Activated B cell treated with CpG ODN at 0.5 μM for 24 hours (primary cell): ENCODE data around the gene KCNK17. TPM values are rescaled to one million over a fixed set of nuclear protein-coding genes. Genes with fewer than 3 reads are reported as not detected.
"Not testable (repeated sequence)": the region's sequence is repeated elsewhere in the genome, so short reads cannot be mapped to it uniquely, and the experiment has no call there.

Source experiments
- ATAC-seq: fragments of 200-7000 bp; cut with Tn5 transposase; one replicate; pipeline ENCODE4 v1.10.0; 2021; ENCODE audit warnings: low read depth, mild to moderate bottlenecking, moderate library complexity
- CTCF ChIA-PET: fragments of 350-600 bp; sonication (Branson Sonifier 250); formaldehyde crosslinking; loops from one replicate; lab custom pipeline; 2021; ENCODE audit warnings: antibody characterized with exemption; lab: Charles Lee
- POLR2A ChIA-PET: fragments of 350-600 bp; sonication (Branson Sonifier 250); formaldehyde crosslinking; loops from one replicate; lab custom pipeline; 2021; ENCODE audit warnings: antibody characterized with exemption; lab: Charles Lee
- DNase-seq: peaks from one replicate; pipeline ENCODE4 v3.0.0; 2022
- H3K27ac Mint-ChIP-seq: one replicate; pipeline ENCODE4 v1.8.0; 2020; ENCODE audit warnings: mixed read lengths
- H3K27me3 Mint-ChIP-seq: one replicate; pipeline ENCODE4 v1.8.0; 2021; ENCODE audit warnings: mixed read lengths
- H3K36me3 Mint-ChIP-seq: one replicate; pipeline ENCODE4 v1.8.0; 2021; ENCODE audit warnings: low read depth, mixed read lengths
- H3K4me1 Mint-ChIP-seq: one replicate; pipeline ENCODE4 v1.8.0; 2021; ENCODE audit warnings: mixed read lengths
- H3K4me3 Mint-ChIP-seq: one replicate; pipeline ENCODE4 v1.8.0; 2020; ENCODE audit warnings: mild to moderate bottlenecking, mixed read lengths
- H3K9me3 Mint-ChIP-seq: one replicate; pipeline ENCODE4 v1.8.0; 2020; ENCODE audit warnings: mixed read lengths
- intact Hi-C: fragments of 100-400 bp; cut with micrococcal nuclease; formaldehyde crosslinking; loops from one replicate; pipeline ENCODE4 v1.15.1; 2024
- total RNA-seq: library from RNA; stranded (reverse); gene quantifications from 2 replicates; pipeline ENCODE4 v1.2.3, GENCODE V29; 2022
- TF ChIP-seq, protein P1 (sequence below): fragments of 200-600 bp; IDR thresholded peaks from one replicate; pipeline ENCODE4 v1.8.0; 2022; ENCODE audit warnings: antibody characterized with exemption, mild to moderate bottlenecking

The KCNK17 gene
- total RNA-seq, 1 donor from 2014 or later = not detected

DNA sequence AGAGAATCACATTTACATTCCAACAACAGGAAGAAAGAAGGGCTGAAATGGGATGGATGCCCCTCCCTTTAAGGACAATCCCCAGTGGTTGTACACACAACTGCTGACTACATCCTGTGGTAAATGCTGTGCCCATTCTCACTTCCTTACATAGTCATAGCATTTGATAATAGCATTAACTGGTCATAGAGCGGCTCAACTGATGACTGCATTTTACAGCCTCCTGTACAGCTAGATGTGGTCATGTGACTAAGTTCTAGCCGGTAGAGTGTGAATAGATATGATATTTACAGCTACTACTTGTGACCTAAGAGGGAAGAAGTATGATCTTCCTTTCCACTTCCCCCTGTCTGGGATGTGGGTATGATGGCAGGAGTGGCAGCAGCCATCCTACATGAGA, 24.7 kb downstream of the KCNK17 start:
- Mint-ChIP-seq H3K36me3 (no peaks in the 10 kb centered on the region), H3K9me3 (peaks cover 3% of the 10 kb centered on the region), H3K27me3 (peaks cover 14% of the 10 kb centered on the region), H3K4me3 (no peak overlapping the region), H3K27ac (no peak overlapping the region), H3K4me1 (no peaks in the 10 kb centered on the region)
- ChIA-PET CTCF (no interaction called here), POLR2A (no interaction called here)
- intact Hi-C loops = no loop called here
- ATAC-seq (no peak), DNase-seq (no peak)
- TF ChIP-seq, protein P1, sequence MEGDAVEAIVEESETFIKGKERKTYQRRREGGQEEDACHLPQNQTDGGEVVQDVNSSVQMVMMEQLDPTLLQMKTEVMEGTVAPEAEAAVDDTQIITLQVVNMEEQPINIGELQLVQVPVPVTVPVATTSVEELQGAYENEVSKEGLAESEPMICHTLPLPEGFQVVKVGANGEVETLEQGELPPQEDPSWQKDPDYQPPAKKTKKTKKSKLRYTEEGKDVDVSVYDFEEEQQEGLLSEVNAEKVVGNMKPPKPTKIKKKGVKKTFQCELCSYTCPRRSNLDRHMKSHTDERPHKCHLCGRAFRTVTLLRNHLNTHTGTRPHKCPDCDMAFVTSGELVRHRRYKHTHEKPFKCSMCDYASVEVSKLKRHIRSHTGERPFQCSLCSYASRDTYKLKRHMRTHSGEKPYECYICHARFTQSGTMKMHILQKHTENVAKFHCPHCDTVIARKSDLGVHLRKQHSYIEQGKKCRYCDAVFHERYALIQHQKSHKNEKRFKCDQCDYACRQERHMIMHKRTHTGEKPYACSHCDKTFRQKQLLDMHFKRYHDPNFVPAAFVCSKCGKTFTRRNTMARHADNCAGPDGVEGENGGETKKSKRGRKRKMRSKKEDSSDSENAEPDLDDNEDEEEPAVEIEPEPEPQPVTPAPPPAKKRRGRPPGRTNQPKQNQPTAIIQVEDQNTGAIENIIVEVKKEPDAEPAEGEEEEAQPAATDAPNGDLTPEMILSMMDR = no peak

DNA sequence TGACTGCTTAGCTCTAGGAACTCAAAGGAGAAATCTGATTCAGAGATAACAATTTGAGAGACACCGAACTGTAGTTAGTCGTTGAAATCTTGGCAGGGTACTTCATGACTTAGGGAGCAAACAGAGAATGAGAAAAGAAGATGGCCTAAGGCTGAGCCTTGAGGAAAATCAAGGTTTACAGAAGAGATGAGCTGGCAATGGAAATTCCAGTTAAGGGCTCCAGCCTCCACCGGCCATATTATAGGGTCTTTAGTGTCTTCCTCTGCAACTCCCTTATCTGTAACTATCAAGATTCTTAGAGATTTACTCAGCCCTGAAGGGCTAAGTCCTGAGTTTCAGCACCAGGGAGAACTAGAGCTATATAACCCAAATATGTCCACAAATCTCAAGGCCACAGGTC, 26.6 kb downstream of the KCNK17 start:
- peaks cover 12% of the 10 kb centered on the region for H3K27me3 Mint-ChIP-seq
- TF ChIP-seq, protein P1 = no peak
- no peak for DNase-seq
- ATAC-seq = no peak
- H3K9me3 Mint-ChIP-seq = peaks cover 3% of the 10 kb centered on the region
- no peaks in the 10 kb centered on the region for H3K4me1 Mint-ChIP-seq
- CTCF ChIA-PET = no interaction called here
- intact Hi-C loops = no loop called here
- no peak overlapping the region for H3K4me3 Mint-ChIP-seq
- POLR2A ChIA-PET = no interaction called here
- no peak overlapping the region for H3K27ac Mint-ChIP-seq
- H3K36me3 Mint-ChIP-seq = no peaks in the 10 kb centered on the region

DNA sequence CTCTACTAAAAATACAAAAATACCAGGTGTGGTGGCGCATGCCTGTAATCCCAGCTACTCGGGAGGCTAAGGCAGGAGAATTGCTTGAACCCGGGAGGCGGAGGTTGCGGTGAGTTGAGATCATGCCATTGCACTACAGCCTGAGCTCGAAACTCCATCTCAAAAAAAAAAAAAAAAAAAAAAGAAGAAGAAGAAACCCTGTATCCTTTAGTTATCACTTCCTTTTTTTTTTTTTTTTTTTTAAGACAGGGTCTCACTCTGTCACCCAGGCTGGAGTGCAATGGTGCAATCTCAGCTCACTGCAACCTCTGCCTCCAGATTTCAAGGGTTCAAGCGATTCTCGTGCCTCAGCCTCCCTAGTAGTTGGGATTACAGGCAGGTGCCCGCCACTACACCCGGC, 27.6 kb downstream of the KCNK17 start:
- DNase-seq, POLR2A ChIA-PET, H3K9me3 Mint-ChIP-seq: not testable (repeated sequence)

DNA sequence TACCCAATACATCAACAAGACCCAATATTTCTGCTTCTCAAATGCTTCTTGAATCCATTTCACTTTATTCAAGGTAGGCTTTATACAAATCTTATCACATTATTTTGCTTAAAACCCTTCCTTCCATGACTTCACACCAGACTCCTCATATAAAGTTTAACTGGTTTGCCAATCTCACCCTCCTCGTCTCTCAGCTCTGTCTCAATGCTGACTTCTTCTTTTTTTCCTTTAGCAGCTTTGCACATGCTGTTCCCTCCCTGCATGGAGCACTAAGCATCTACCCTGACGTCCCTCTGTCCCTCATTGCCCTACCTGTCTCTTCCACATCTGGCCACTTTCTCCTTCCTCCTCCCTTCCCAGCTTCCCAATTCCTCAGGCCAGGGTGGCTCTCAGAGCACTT, 31.4 kb downstream of the KCNK17 start:
- intact Hi-C loops = no loop called here
- ChIA-PET POLR2A (no interaction called here), CTCF (no interaction called here)
- TF ChIP-seq, protein P1 = no peak
- ATAC-seq (no peak), DNase-seq (no peak)
- no peaks in the 10 kb centered on the region for H3K9me3 Mint-ChIP-seq
- H3K4me3 Mint-ChIP-seq = no peak overlapping the region
- no peak overlapping the region for H3K27ac Mint-ChIP-seq
- H3K4me1 Mint-ChIP-seq = no peaks in the 10 kb centered on the region
- peaks cover 11% of the 10 kb centered on the region for H3K27me3 Mint-ChIP-seq
- no peaks in the 10 kb centered on the region for H3K36me3 Mint-ChIP-seq

More for the DNA sequence above, 27.6 kb downstream of the KCNK17 start:
- H3K27ac Mint-ChIP-seq, H3K36me3 Mint-ChIP-seq, CTCF ChIA-PET, ATAC-seq, H3K4me1 Mint-ChIP-seq, H3K4me3 Mint-ChIP-seq, intact Hi-C loops: not testable (repeated sequence)
- H3K27me3 Mint-ChIP-seq = peaks cover 12% of the 10 kb centered on the region

DNA sequence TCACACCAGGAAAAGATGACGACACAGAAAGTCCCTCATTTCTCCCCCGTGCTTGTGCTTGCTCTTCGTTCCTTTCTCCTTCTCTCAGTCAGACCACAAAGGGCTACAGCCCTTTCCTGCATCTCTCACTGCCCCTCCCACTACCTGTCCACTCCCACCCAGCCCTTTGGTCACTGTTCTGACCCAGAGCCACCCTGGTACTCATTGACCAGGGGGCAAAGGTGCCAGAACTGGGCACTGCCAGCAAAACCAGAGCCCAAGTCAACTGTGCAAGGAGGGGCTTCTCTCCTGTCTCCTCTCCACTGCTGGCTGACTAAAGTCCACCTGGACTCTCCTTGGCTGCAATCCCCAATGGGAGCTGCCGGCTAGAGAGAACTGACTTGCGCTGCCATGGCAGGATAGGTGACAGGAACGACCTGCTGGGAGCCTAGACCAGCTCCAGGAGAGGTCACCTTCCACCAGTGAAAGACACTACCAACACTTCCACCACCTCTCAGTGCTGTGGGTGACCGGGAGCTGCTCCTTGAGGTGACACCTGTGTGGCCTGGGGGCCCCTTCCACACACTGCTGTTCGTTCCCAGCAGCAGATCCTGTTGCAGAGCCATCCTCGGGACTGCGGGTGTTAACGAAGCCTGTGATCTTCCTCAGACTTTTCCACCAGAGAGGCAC, 32.8 kb downstream of the KCNK17 start:
- no peak for DNase-seq
- intact Hi-C loops = no loop called here
- peaks cover 17% of the 10 kb centered on the region for H3K27me3 Mint-ChIP-seq
- H3K27ac Mint-ChIP-seq = no peak overlapping the region
- ChIA-PET CTCF (no interaction called here), POLR2A (no interaction called here)
- H3K4me1 Mint-ChIP-seq = no peaks in the 10 kb centered on the region
- H3K9me3 Mint-ChIP-seq = no peaks in the 10 kb centered on the region
- TF ChIP-seq, protein P1 = no peak
- no peak overlapping the region for H3K4me3 Mint-ChIP-seq
- ATAC-seq = no peak
- no peaks in the 10 kb centered on the region for H3K36me3 Mint-ChIP-seq
